SJSA1 (cell line): ENCODE measurements around the gene CBARP. TPM values are rescaled to one million over a fixed set of nuclear protein-coding genes. Genes with fewer than 3 reads are reported as not detected.

Experiments
- DNase-seq, 2 experiments: peaks; one replicate each; pipeline ENCODE4 v3.0.0-alpha.2; 2015 to 2020; ENCODE audit warnings: low spot score in 2 of 2, low read depth in 1 of 2
- H3K27ac ChIP-seq: fragments of 250-450 bp; sonication (Bioruptor Pico); 2 replicates; pipeline ENCODE4 v1.5.1; 2020; ENCODE audit warnings: mild to moderate bottlenecking, moderate library complexity
- H3K27me3 ChIP-seq: fragments of 250-450 bp; sonication (Bioruptor Pico); replicated peaks from 2 replicates; pipeline ENCODE4 v1.5.1; 2020; ENCODE audit warnings: mild to moderate bottlenecking, moderate library complexity
- H3K36me3 ChIP-seq: fragments of 250-450 bp; sonication (Bioruptor Pico); 2 replicates; pipeline ENCODE4 v1.5.1; 2020; ENCODE audit warnings: mild to moderate bottlenecking
- H3K4me1 ChIP-seq: fragments of 250-450 bp; sonication (Bioruptor Pico); replicated peaks from 2 replicates; pipeline ENCODE4 v1.6.1; 2021; ENCODE audit warnings: mild to moderate bottlenecking
- H3K4me3 ChIP-seq: fragments of 250-450 bp; sonication (Bioruptor Pico); 2 replicates; pipeline ENCODE4 v1.5.1; 2020; ENCODE audit warnings: mild to moderate bottlenecking
- H3K9me3 ChIP-seq: fragments of 250-450 bp; sonication (Bioruptor Pico); replicated peaks from 2 replicates; pipeline ENCODE4 v1.5.1; 2020; ENCODE audit warnings: mild to moderate bottlenecking
- total RNA-seq: library from RNA; depleted of rRNA; stranded (reverse); fragments of >200 nt; shearing (Covaris generic); gene quantifications from 2 replicates; pipeline ENCODE4 v1.2.3, GENCODE V29; 2014

CBARP gene
- total RNA-seq, 1 experiment from 2014 or later, result 1.6 TPM

GRCh38 chr19:1223018-1223855 is 14.6 kb downstream of the CBARP start:
- peaks cover 87% of the 10 kb centered on the region for H3K36me3 ChIP-seq
- H3K4me1 ChIP-seq, result peaks cover 4% of the 10 kb centered on the region; the same call in 1 of the 2 replicates
- H3K27ac ChIP-seq, result no peak overlapping the region
- H3K4me3 ChIP-seq, result no peak overlapping the region
- no peaks in the 10 kb centered on the region for H3K27me3 ChIP-seq
- DNase-seq, result peak in 1 of 2 experiments; percentile 76
- no peaks in the 10 kb centered on the region for H3K9me3 ChIP-seq

DNA sequence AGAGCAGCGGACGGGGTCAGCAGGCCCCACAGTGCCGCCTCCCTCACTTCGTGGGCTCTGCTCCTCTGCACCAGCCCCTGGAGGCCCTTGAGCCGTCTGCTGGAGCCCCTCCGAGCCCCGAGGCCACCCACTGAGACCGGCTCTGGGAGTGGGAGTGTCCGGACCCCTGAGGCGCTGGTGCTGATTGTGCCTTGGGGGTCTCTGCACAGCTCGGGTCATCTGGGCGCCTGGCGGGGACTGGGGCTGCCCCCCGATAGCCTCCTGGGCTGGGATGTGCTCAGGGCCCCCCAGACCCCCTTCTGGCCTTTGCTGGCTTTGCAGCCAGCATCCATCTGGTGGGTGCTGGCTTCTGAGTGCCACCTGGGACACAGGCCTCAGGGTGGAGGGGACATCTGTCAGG is 15.4 kb downstream of the CBARP start:
- H3K9me3 ChIP-seq, result no peaks in the 10 kb centered on the region
- H3K36me3 ChIP-seq, result peaks cover 85% of the 10 kb centered on the region
- peaks cover 4% of the 10 kb centered on the region; the same call in 1 of the 2 replicates for H3K4me1 ChIP-seq
- no peaks in the 10 kb centered on the region for H3K27me3 ChIP-seq
- DNase-seq, result no peak
- no peak overlapping the region for H3K4me3 ChIP-seq
- no peak overlapping the region for H3K27ac ChIP-seq

GRCh38 chr19:1221904-1222255 is 15.9 kb downstream of the CBARP start:
- Histone ChIP-seq H3K4me3 (no peak overlapping the region), H3K27me3 (no peaks in the 10 kb centered on the region), H3K4me1 (peaks cover 4% of the 10 kb centered on the region), H3K9me3 (no peaks in the 10 kb centered on the region), H3K27ac (no peak overlapping the region), H3K36me3 (peaks cover 82% of the 10 kb centered on the region)
- no peak for DNase-seq

GRCh38 chr19:1220976-1221903 is 16.6 kb downstream of the CBARP start:
- peaks cover 79% of the 10 kb centered on the region for H3K36me3 ChIP-seq
- DNase-seq, result peak in 1 of 2 experiments; percentile 71
- H3K4me3 ChIP-seq, result no peak overlapping the region
- H3K27me3 ChIP-seq, result no peaks in the 10 kb centered on the region
- H3K4me1 ChIP-seq, result peaks cover 11% of the 10 kb centered on the region
- H3K9me3 ChIP-seq, result no peaks in the 10 kb centered on the region
- H3K27ac ChIP-seq, result no peak overlapping the region

GRCh38 chr19:1220477-1220930 is 17.3 kb downstream of the CBARP start:
- Histone ChIP-seq H3K36me3 (peaks cover 72% of the 10 kb centered on the region), H3K27ac (no peak overlapping the region), H3K4me3 (no peak overlapping the region), H3K27me3 (no peaks in the 10 kb centered on the region), H3K9me3 (no peaks in the 10 kb centered on the region), H3K4me1 (peaks cover 18% of the 10 kb centered on the region)
- DNase-seq, result no peak

GRCh38 chr19:1219786-1220476 is 17.9 kb downstream of the CBARP start:
- peaks cover 68% of the 10 kb centered on the region for H3K36me3 ChIP-seq
- H3K27me3 ChIP-seq, result no peaks in the 10 kb centered on the region
- no peak overlapping the region for H3K4me3 ChIP-seq
- no peak overlapping the region for H3K27ac ChIP-seq
- no peak for DNase-seq
- peaks cover 24% of the 10 kb centered on the region for H3K4me1 ChIP-seq
- no peaks in the 10 kb centered on the region for H3K9me3 ChIP-seq

DNA sequence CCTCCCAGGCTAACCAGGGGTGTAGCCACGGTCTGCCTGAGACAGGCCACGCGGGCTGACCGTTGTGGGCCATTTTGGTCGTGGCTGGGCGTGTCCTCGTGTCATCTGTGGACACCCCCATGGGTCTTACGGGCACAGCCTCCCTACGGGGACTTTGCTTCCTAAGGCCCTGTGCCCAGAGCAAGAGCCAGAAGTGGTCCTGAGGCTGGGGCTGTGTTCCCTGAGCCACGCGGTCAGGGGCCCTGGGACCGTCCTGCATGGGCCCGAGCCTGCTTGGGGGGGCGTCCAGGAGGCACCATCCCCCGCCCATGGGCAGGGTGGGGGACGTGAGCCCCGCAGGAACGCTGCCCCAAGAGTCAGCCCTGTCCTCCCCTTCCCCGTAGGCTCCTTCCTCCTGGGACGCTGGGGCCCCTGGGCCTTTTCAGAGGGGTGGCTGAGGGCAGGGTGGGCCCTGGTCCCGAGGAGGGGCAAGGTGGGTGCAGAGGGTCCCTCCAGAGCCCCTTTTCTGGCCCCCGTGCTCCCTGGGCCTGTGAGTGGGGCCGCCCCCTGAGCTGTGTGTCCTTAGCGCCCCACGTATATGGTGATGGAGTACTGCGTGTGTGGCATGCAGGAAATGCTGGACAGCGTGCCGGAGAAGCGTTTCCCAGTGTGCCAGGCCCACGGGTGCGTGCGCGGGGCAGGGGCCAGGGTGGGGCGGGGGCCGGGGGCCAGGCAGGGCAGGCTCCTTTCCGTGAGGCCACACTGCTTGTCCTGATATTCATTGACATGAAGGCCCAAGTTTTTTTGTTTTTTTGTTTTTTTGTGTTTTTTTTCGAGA is 18.8 kb downstream of the CBARP start:
- Histone ChIP-seq H3K9me3 (no peaks in the 10 kb centered on the region), H3K36me3 (peaks cover 66% of the 10 kb centered on the region), H3K4me3 (no peak overlapping the region), H3K27me3 (no peaks in the 10 kb centered on the region), H3K4me1 (peaks cover 34% of the 10 kb centered on the region), H3K27ac (no peak overlapping the region)
- no peak for DNase-seq

GRCh38 chr19:1217366-1217765 is 20.4 kb downstream of the CBARP start:
- no peak overlapping the region for H3K27ac ChIP-seq
- H3K36me3 ChIP-seq, result peaks cover 65% of the 10 kb centered on the region
- H3K4me1 ChIP-seq, result peaks cover 35% of the 10 kb centered on the region
- DNase-seq, result no peak
- no peaks in the 10 kb centered on the region for H3K27me3 ChIP-seq
- no peaks in the 10 kb centered on the region for H3K9me3 ChIP-seq
- H3K4me3 ChIP-seq, result no peak overlapping the region

DNA sequence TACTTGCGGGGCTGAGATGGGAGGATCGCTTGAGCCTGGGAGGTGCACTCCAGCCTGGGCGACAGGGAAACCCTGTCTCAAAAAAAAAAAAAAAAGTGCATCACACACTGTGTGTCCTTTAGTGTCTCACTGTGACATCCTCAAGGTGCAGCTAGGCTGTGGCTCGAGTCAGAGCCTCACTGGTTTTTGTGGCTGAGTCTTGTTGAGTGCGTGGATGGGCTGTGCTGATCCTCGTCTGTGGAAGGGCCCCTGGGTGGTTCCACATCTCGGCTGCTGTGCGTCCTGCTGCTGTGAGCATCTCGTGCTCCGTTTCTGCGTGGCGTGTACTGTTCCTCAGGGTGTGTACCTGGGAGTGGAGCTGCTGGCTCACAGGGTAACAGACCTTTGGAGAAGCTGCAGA is 21.0 kb downstream of the CBARP start:
- peaks cover 35% of the 10 kb centered on the region for H3K4me1 ChIP-seq
- H3K27me3 ChIP-seq, result no peaks in the 10 kb centered on the region
- H3K4me3 ChIP-seq, result no peak overlapping the region
- H3K27ac ChIP-seq, result peak overlapping the region; percentile 68; the same call in 1 of the 2 replicates
- H3K9me3 ChIP-seq, result no peaks in the 10 kb centered on the region
- H3K36me3 ChIP-seq, result peaks cover 62% of the 10 kb centered on the region
- DNase-seq, result no peak

- peaks cover 35% of the 10 kb centered on the region for H3K4me1 ChIP-seq
- peak in 1 of 2 experiments; percentile 37 for DNase-seq
Observed at GRCh38 chr19:1214862-1215731, 22.7 kb downstream of the CBARP start.

DNA sequence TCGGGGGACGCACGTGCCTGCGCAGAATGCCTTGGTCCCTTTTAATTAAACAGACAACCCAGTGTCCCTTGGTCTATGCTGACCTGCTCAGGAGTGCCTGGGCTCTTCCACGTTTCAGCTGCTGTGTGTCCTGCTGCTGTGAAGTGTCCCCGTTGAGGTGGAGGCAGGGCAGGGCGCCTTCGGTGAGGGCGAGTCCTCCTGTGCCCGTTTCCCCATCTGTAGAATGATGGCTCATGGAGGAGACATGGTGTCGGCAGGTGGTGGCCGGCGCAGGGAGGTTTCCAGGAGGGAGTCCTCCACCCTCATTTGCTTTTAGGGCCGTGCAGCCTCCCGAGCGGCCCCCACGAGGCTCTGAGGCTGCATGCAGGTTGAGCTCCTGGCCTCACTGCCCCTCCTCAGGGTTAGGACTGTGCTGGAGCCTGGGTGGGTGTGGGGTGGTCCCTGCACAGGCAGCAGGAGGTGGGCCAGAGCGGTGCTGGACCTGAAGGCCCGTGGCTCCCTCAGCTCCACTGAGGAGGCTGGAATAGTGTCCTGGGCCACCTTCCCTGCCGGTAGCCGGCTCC is 23.4 kb downstream of the CBARP start:
- Histone ChIP-seq H3K27me3 (no peaks in the 10 kb centered on the region), H3K36me3 (peaks cover 65% of the 10 kb centered on the region), H3K4me3 (no peak overlapping the region), H3K4me1 (peaks cover 35% of the 10 kb centered on the region), H3K9me3 (no peaks in the 10 kb centered on the region), H3K27ac (peak overlapping the region; percentile 68)
- DNase-seq, result no peak

More at GRCh38 chr19:1214862-1215731, 22.7 kb downstream of the CBARP start:
- Histone ChIP-seq H3K27ac (peak overlapping the region; percentile 68), H3K27me3 (no peaks in the 10 kb centered on the region), H3K36me3 (peaks cover 62% of the 10 kb centered on the region), H3K4me3 (no peak overlapping the region), H3K9me3 (no peaks in the 10 kb centered on the region)
